ENCODE measurements around the gene PDZD8.

PDZD8 gene

DNA sequence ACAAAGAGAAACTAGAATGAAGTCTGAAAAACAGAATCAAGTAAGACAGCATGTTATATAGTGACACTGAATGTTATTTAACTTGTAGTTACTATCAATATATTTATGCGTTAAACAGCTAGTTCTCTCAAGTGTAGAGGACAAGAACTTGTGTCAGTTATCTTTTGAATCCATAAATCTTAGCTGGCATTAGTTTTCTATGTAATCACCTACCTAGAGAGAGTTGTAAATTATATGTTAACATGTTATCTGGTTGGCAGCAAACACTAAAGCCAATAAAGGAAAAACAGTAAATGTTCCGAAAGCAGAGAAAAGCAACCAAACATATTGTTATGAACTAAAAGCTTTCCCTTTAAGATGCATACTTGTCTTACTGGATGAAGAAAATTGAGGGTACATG lies 97.6 kb downstream of the PDZD8 start:
- no peak for DNase-seq

DNA sequence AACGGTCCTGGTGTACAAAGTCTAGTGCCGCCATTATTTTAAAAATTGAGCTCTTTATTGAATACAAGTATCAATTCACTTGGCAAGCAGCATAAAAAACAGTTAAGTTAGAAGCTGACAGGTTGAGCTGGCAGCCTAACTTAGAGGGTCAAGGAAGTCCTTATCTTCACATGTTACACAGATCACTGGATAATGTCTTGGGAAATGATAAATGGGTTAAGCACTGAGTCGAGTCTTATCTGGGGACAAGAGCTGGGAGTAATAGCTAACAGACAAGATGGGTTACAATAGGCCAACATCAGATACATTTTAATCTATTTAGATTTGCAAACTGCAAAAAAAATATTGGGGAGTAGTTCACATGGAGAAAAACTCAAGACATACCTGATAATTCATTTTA lies 100.1 kb downstream of the PDZD8 start:
- no peak for DNase-seq

DNA sequence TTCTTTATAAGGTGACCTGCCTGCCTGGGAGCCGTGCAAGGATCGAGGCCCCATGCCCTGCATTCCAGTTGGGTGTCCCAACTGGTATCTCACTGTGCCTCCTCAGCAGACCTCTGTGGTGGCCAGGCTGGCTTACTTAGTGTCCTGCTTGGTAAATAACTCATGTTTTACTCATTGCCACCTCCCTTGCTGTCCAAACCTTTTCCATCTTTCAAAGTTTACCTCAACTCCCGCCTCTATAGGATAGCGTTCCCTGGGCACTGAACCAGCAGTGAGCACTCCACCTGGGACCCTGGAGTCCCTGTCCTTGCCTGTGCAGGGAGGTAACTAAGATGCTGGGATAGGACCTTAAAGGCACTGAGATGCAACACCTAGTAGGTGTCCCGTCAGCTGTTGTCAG lies 100.7 kb downstream of the PDZD8 start:
- no peak for DNase-seq

DNA sequence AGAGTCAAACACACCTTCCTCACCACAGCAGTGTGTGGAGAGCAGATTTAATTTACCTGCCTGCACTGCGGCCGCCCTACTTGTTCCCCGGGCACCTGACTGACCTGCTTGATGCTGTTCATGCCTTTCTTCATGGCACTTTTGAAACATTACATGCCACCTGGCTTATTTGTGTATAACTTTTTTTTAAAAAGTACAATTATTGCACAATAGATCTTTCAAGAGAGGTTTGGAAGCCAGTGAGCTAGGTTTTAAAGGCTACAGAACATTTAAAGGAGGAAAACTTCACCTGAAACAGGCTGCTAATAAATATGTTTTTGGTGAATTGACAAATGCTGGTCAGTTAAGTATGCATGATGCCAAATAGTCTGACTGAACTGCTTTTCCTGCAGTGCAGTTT lies 101.3 kb downstream of the PDZD8 start:
- DNase-seq, result no peak

DNA sequence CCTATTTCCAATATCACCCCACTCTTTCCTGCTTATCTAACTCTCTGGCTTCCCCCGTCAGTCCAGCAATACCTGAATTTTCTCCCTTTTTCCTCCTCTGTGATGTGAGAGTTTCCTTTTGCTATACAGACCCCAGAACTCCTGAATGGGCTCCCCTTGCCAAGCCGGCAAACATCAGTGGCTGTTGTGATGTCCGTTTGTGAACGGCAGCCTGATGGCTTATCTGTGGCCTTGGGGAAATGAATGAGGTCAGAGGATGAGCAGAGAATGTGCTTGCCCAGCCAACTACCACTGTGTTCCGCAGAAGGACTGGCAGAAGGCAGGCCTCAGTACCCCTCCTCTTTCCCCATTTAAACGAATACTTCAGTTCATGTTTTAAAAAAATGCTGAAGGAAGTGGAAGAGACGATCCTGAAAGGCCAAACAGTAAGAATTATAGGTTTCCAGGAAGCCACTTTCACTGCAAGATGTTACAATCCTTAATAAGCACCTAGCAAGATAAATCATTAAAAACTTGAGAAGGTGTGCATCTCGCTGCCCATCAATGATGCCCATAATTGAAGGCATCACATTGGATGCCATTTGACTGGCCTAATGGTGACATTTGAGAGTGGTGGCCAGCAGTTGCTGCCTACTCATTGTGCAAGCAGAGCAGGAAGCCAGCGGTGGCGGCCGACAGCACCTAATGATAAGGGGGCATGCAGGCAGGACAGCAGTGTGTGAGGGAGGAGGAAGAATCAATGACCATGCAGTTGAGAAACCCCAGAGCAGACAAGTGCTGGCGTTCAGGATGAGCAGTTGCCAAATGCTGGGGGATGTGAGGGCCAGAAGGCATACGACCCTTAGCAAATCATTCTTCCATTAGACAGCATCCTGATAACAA lies 102.8 kb downstream of the PDZD8 start:
- DNase-seq, result no peak

DNA sequence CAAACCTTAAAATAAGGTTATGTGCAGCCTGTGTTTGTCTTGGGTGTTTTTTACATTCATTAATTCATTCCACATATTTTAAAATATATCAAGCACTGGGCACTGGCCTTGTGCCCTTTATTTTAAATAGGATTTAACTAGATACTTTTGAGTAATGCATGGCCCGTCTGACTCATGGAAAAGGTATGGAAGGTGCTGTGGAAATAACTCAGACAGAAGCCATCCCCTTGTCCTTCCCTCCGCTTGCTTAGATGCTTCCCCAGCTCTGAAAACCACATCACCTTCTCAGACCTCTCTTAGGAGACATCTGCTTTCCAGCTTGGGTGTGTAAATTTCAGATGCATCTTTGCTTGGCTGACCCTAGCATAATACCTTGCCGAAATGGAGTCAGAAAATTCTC lies 103.8 kb downstream of the PDZD8 start:
- no peak for DNase-seq

DNA sequence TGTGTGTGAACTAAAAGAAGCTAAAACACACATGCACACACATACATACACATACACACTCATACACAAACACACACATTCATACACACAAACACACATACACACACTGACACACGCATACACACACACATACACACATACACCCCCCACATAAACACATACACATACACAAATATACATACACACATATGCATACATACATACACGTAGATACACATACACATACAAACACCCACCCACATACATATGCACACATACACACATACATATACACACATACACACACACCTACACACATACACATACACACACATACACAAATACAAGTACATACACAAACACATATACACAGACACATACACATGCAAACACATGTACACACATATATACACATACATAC lies 106.3 kb downstream of the PDZD8 start:
- no peak for DNase-seq

DNA sequence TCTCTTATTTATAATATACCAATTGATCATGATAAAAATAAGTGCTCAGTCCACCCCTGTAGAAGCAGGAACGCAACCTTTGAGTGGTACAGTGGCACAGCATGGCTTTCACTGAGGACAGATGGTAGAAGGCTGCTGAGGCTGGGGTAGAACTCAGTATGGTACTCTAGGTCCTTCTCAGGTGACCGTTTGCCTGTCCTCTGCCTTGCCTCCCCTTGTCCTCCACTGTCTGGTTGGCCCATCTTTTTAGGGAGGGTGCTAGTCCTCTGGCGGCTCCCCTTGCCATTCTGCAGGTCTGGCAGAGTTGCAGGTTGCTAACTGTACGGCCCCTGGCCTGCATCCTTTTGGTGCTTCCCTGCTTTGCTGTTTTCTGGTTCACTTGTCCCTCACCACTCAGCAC lies 107.0 kb downstream of the PDZD8 start:
- no peak for DNase-seq

DNA sequence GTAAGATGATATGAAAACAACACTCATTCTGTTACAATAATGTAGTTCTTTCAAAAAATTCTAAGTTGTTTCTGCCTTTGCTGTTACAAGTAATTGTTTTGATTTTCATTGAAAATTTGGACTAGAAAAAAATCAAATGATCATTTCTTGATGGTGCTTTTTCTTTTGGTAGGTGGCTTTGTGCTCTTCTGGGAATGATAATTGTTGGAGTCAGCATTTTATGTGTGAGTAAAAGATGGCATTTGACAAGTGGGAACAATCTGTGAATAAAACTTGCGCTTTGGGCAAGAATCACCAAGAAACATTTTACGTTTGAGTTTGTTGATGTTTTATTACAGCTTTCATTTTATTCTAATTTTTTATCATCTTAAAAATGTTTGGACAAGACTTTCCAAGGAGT lies 108.4 kb downstream of the PDZD8 start:
- DNase-seq, result no peak

DNA sequence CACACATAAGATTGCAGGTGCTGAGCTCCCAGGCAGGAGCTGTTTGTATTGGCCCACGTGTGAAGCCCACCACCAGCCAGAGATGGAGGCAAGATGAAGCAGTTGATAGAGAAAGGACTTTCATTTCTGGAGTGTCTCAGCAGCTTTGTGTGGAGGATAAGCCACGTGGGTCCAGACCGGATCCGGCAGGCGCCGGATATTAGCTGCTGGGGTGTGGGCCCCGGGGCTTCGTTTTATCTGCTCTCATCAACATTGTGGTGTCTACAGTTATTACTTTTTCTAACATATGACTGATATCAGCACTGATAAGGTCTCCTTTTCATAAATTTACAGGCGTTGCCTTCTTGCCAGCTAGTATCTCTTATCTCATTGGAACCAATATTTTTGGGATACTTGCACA lies 108.8 kb downstream of the PDZD8 start:
- no peak for DNase-seq

DNA sequence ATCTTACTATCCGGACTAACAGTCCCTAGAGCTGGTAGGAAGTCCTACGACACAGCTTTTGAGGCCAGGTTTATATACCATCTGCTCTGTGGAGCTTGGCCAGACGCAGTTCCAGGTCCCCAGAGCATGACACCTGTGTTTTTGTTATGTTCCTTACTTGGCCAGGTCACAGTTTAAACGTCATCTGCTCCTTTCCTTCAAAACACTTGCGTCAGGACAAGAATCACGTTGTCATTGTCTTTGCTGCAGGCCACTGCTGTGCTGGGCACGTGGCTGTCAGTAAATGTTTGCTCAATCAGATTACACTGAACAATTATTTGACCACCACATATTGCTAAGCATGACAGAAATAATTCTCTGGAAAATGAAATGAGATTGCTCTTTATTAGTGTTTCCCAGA lies 110.5 kb downstream of the PDZD8 start:
- peak; percentile 53 for DNase-seq

DNA sequence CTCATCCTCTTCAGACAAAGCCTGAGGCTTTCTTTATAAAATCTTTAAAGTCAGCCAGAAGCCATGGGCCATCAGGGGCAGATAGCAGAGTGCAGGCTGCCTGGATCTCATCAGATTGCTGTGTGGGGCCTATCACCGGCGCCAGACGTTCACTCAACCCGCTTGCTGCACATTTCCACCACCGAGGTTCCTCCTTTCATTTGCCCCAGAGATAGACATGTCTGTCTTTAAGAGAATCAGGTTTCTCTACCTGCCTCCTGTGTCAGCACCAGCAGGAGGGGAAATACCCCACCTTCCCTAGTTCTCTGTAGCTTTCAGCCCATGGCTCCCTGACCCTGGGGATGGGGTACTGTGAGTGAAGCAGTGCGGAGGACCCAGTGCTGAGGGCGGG lies 112.3 kb downstream of the PDZD8 start:
- DNase-seq, result no peak

DNA sequence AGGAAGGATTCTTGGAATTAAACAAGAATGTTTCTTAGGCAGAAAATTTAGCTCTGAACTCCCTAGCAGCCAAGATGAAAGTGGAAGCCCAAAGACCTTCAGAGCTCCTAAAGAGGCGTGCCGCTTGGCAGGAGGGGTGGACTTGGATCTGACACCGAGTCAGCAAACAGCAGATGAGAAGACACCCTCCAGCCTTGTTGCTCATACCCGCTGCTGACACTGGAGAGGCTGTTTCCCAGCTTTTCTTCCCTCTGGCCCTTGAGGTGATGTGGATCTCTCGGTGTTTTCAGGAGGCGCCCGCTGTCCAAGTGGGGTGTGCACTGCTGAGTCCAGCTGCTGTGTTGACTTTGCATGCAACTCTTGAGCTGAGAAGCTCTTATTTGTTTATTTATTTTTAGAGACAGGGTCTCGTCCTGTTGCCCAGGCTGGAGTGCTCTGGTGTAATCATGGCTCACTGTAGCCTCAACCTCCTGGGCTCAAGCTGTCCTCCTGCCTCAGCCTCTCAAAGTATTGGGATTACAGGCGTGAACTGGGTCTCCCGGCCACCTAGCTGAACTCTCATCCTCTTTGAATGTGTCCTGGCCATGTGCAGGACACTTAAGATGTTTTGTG lies 112.8 kb downstream of the PDZD8 start:
- no peak for DNase-seq

DNA sequence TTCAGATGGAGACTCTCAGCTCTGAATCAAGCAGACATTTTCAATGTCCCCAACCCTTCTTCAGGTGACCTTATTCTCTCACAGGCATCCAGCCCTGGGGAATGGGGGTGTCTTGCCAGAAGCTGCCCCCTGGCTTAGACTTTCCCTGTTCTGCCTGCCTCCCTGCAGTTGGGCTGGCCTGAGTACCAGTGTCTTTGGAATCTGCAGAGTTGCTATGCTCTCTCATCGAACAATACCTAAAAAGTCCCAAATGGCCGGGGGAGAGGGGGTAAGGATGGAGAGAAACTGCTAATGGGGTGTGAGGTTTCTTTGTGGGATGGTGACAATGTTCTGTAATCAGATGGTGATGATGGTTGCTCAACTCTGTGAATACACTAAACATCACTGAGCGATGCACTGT lies 113.7 kb downstream of the PDZD8 start:
- no peak for DNase-seq

DNA sequence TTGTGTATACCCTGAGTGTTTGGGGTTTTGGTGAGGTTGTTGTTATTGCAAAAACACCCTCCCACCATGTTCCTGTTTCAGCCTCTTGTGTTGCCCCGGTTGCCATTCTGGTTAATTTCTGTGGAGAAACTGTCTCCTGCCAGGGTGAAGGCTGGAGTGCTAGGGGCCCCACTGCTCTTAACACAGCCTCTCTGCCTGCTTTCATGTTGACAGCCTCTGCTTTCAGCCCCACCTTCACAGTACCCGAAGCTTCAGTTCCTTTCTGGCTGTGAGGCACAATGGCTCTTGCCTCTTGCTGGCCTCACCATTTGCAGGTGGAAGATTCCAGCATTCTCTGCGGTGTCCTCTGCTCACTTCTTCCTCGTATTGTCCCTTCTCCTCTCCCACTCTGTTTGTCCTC lies 115.2 kb downstream of the PDZD8 start:
- DNase-seq, result no peak

DNA sequence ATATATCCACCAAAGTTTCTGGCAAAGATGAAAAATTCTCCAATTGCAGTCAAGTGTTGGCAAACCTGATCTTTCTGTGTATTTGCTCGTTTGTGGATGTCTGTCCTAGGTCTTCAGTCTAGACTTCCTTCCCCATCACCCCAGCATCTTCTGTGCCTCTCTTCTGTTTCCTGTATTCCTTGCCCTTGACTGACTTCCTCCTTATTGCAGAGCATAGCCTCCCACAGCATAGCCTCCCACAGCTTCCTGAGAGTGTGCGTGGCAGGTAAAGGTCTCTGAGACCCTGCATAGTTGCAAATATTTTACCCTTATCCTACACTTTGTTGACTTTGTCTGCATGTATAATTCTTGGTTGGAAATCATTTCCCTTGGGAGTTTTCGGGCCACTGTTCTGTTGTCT lies 116.0 kb downstream of the PDZD8 start:
- no peak for DNase-seq

DNA sequence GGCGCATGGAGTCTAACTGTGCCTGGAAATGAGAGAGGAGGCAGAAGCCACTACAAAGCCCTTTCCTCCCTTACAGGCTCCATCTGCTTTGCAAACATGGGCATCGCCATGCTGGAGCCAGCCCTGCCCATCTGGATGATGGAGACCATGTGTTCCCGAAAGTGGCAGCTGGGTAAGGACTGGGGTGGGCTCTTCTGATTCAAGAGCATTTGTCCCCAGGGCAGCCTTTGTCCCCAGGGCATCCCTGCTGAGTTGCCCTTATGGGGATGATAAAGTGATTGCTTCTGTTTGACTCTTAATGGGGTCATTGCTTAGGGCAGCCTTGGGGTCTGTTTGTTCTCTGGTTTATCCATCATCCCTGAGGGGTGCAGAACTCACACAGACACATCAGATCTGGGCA lies 117.5 kb downstream of the PDZD8 start:
- DNase-seq, result no peak

DNA sequence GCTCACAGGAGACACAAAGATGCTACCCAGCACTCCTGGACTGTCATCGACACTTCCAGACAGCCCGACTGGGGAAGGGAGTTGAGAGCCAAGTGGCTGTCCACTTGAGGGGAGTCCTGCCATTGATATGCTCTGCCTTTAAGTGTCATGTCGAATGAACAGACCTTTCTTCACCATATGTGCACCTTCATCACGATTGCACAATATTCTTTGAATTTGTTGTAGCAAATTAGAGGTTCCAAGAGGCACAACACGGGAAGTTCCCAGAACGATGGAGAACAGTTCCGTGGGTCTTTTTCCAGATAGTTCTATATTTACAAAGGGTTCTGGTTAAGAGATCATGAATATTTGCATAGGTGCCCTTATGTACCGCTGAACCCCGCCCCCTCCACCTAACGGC lies 118.3 kb downstream of the PDZD8 start:
- DNase-seq, result no peak

DNA sequence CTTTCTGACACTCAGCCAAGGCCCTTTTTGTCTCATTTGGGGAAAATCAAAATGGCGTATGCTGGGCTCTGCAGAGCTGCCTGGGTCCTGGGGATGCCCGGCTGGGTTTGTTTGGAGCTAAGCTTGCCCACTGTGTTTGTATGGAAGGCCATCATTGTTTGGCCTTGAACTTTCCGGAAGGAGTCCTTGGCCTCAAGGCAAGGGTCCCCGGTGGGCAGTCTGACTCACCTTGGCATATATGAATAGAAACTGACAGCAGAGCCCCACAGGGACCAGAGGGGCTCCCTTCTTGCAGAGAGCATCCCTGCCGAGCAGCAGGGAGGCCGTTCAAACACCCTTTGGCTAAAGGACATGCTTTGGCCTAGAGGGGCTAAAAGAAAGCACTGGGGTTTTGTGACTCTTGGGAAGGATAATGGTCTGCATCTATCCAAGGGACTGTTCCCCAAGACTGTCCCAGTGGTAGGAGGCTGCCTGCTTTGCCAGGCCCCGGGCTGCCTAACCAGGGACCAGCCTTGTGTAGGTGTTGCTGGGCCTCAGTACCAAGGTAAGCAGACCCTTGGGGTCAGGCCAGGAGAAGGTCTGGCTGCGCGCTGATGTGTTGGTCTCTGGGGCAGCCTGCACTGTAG lies 119.3 kb downstream of the PDZD8 start:
- no peak for DNase-seq

DNA sequence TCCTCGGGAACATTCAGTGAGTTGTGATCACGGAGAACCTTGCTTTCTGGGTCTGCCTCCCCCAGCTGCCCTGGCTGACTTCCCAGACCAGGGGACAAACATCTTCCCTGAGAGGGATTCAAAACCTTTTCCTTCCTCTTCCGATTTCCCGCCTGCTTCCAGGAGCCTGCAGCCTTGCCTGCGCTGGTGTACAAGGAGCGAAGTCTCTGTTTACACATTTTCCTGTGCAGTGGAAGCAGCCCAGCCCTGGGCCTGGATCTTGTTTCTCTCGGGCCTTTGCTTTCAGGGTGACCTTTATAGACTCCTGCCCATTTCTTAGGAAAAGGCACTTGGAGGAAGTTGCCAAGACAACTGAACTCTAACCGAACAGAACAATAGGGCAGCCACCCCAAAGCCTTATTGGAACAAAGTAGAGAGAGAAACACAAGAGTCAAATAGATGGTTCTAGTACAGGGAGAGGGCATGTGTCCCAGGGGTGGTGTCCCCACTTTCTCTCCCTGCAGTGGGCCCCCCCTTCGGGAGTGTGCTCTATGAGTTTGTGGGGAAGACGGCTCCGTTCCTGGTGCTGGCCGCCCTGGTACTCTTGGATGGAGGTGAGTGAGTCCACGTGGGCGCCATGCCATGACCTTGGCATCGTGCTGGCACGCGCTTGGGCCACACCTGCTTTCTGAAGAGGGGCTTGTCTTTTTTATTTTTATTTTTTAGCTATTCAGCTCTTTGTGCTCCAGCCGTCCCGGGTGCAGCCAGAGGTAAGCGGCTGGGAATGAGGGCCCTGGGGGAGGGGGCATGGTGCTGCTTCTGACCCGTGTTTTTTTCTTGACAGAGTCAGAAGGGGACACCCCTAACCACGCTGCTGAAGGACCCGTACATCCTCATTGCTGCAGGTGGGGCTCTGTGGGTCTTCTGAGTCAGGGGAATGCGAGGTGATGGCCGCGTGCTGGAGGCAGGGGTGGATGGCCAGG lies 120.2 kb downstream of the PDZD8 start:
- no peak for DNase-seq

DNA sequence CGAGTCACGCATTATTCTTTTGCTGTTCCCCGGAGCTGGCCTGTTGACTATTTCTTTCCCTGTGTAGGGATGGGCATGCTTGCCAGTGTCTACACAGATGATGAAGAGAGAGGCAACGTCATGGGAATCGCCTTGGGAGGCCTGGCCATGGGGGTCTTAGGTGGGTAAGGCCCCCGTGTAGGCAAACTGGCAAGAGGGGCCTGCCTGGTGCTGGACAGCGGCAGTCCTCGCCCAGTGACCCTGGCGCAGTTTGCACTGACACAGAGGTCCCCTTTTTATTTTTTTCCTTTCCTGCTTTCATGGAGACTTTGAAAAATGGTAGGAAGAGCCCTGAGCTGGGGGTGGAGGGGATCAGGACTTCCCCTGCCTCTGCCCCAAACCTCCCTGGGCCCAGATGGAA lies 120.9 kb downstream of the PDZD8 start:
- DNase-seq, result no peak

DNA sequence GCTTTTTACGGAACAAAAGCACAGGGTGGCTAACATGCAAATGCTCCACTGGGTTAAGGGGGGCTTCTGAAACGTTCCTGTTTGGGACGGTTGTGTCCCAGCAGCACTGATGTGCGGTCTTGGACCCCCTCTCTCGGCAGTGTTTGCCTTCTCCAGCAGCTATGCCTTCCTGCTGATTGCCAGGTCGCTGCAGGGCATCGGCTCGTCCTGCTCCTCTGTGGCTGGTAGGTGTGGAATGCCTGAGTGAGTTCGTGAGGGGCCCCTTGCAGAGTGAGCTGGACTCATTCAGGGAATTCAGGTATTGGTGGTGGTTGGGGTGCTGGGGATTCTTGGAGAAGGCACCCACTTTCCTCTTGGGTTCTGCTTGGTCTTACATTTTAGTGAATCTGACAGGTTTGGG lies 121.3 kb downstream of the PDZD8 start:
- DNase-seq, result no peak

DNA sequence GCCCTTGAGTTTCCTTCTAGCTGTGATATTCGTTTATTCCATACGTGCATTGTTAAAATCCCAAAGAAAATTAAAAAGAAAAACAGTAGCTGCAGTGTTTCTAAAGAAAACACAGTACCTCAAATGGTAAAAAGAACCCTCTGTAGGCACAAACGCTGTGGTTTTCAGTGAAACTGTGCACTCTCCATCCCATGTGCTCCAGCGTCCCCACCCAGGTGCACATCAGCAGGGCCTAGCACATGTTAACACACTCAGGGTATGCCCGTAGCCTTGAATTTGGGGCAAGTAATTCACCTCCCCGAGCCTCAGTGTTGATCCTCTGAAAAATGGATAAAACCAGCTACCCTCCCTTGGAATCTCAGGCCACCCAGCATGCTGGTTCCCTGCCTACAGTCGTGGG lies 124.8 kb downstream of the PDZD8 start:
- DNase-seq, result no peak
